Stimulated activated naive B cell treated with anti-CD40 and anti-IgM and Interleukin-4, amounts not matched to agents 10 μg/mL and 1 μg/mL and 100 μg/mL, for 72 hours (primary cell): ENCODE measurements around the gene CEP164.

ENCODE experiments used
- ATAC-seq, 2 donors: fragments of 150-1000 bp; cut with Tn5 transposase; replicated peaks; 2 replicates each; pipeline ENCODE4 v1.10.0; 2021; ENCODE audit warnings: moderate library complexity in 1 of 2
- DNase-seq: peaks from one replicate; pipeline ENCODE4 v3.0.0; 2021
- H3K27ac Mint-ChIP-seq: one replicate; pipeline ENCODE4 v1.8.0; 2022; ENCODE audit warnings: mild to moderate bottlenecking, mixed read lengths
- H3K27me3 Mint-ChIP-seq, 2 donors: one replicate each; pipeline ENCODE4 v1.8.0; 2022; ENCODE audit warnings: mixed read lengths in 2 of 2
- H3K36me3 Mint-ChIP-seq, 2 donors: one replicate each; pipeline ENCODE4 v1.8.0; 2022; ENCODE audit warnings: mixed read lengths in 2 of 2, mild to moderate bottlenecking in 1 of 2
- H3K4me1 Mint-ChIP-seq, 2 donors: one replicate each; pipeline ENCODE4 v1.8.0; 2022; ENCODE audit warnings: mixed read lengths in 2 of 2, mild to moderate bottlenecking in 1 of 2
- H3K4me3 Mint-ChIP-seq, 2 donors: one replicate each; pipeline ENCODE4 v1.8.0; 2022; ENCODE audit warnings: mild to moderate bottlenecking in 2 of 2, mixed read lengths in 2 of 2, moderate library complexity in 1 of 2
- H3K9me3 Mint-ChIP-seq, 2 donors: one replicate each; pipeline ENCODE4 v1.8.0; 2022; ENCODE audit warnings: mixed read lengths in 2 of 2, mild to moderate bottlenecking in 1 of 2

CEP164 gene

DNA sequence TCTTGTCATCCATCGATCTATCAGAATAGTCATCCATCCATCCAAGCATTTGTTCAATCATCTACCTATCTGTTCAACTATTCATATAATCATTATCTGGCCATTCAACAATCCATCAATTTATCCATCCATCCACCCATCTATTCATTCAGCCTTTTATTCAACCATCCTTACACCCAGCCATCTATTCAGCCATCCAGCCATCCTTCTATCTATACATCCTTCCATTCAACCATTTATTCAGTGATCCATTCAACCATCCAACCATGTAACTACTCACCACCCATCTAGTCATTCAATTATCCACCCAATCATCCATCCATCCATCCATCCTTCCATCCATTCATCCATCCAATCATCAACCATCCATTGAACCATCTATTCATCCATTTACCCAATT, 106.8 kb downstream of the CEP164 start:
- Mint-ChIP-seq H3K9me3 (no peaks in the 10 kb centered on the region), H3K27ac (no peak overlapping the region), H3K36me3 (peaks cover 0 to 14% of the 10 kb centered on the region in 2 donors), H3K27me3 (peaks cover 0 to 5% of the 10 kb centered on the region in 2 donors), H3K4me1 (no peaks in the 10 kb centered on the region), H3K4me3 (no peak overlapping the region)
- DNase-seq (no peak), ATAC-seq (no peak)

- Mint-ChIP-seq H3K4me1 (no peaks in the 10 kb centered on the region), H3K27ac (no peak overlapping the region), H3K27me3 (peaks cover 4 to 5% of the 10 kb centered on the region in 2 donors), H3K36me3 (peaks cover 0 to 14% of the 10 kb centered on the region in 2 donors), H3K9me3 (no peaks in the 10 kb centered on the region), H3K4me3 (no peak overlapping the region)
- no peak for DNase-seq
- ATAC-seq, result peak; percentile 71 to 78
These were observed 107.7 kb downstream of the CEP164 start for GRCh38 chr11:117435326-117435725.

DNA sequence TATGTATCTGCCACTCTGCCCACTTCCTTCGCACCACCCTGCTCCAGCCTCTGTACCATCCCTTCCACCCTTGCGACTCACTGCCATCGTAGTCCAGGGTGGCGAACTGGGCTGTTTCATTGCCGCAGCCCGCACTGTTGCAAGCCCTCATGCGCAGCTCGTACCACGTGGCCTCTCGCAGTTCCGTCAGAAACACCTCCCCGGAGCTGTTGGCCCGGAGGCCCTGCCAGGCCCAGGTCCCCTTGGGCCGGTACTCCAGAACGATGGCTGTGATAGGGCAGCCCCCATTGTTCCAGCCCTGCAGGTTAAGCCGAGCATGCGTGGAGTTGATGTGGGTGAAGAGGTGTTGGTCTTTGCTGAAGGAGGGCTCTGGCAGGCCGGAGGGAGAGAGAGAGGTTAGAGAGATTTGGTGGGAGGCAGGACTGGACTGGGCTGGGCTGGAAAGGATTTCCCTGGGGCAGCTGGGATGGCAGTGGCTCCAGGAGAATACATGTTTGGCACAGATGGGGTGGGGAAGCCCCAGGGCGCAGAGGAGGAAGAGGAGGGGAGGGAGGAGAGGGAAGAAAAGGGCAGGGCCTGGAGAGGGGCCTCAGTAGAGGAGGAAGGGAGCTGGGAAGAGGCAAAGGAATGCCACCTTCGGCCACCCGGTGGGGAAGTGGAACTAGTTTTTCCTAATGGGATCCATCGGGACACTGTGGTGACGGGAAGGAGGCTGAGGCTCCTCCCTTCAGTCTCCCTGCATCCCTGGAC, 109.6 kb downstream of the CEP164 start:
- DNase-seq (no peak), ATAC-seq (no peak)
- H3K27ac Mint-ChIP-seq, result no peak overlapping the region
- H3K27me3 Mint-ChIP-seq, result peaks cover 15 to 18% of the 10 kb centered on the region in 2 donors
- H3K4me3 Mint-ChIP-seq, result no peak overlapping the region
- H3K4me1 Mint-ChIP-seq, result no peaks in the 10 kb centered on the region
- no peaks in the 10 kb centered on the region for H3K9me3 Mint-ChIP-seq
- H3K36me3 Mint-ChIP-seq, result peaks cover 0 to 21% of the 10 kb centered on the region in 2 donors

DNA sequence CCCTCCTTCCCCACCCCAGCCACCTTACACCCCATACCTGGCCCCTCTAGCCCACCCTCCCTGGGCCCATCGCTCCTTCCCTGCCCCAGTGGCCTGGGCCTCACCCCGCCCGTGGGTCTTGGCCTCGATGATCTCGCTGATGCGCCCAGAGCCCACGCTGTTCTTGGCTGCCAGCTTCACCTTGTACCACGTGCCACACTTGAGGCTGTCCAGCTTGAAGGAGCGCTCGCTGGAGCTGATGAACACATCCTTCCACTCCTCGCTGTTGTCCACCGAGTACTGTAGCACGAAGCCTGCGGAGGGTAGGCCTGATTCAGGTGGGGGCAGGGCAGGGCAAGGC, 110.1 kb downstream of the CEP164 start:
- H3K9me3 Mint-ChIP-seq, result no peaks in the 10 kb centered on the region
- H3K4me1 Mint-ChIP-seq, result no peaks in the 10 kb centered on the region
- no peak overlapping the region for H3K4me3 Mint-ChIP-seq
- DNase-seq, result no peak
- no peak for ATAC-seq
- peaks cover 0 to 18% of the 10 kb centered on the region in 2 donors for H3K36me3 Mint-ChIP-seq
- H3K27ac Mint-ChIP-seq, result no peak overlapping the region
- H3K27me3 Mint-ChIP-seq, result peaks cover 18 to 21% of the 10 kb centered on the region in 2 donors

GRCh38 chr11:117438371-117439000, 110.8 kb downstream of the CEP164 start:
- H3K36me3 Mint-ChIP-seq, result peaks cover 0 to 14% of the 10 kb centered on the region in 2 donors
- no peak overlapping the region for H3K27ac Mint-ChIP-seq
- H3K9me3 Mint-ChIP-seq, result no peaks in the 10 kb centered on the region
- no peak for ATAC-seq
- H3K27me3 Mint-ChIP-seq, result peaks cover 22 to 26% of the 10 kb centered on the region in 2 donors
- no peaks in the 10 kb centered on the region for H3K4me1 Mint-ChIP-seq
- H3K4me3 Mint-ChIP-seq, result no peak overlapping the region
- DNase-seq, result no peak

- H3K27ac Mint-ChIP-seq, result no peak overlapping the region
These were observed 111.6 kb downstream of the CEP164 start for GRCh38 chr11:117439256-117439655.

GRCh38 chr11:117440258-117440657, 112.6 kb downstream of the CEP164 start:
- no peak for ATAC-seq
- H3K4me3 Mint-ChIP-seq, result no peak overlapping the region
- peaks cover 0 to 14% of the 10 kb centered on the region in 2 donors for H3K36me3 Mint-ChIP-seq
- H3K27me3 Mint-ChIP-seq, result peaks cover 29 to 34% of the 10 kb centered on the region in 2 donors
- no peaks in the 10 kb centered on the region for H3K9me3 Mint-ChIP-seq
- no peaks in the 10 kb centered on the region for H3K4me1 Mint-ChIP-seq
- DNase-seq, result no peak
- H3K27ac Mint-ChIP-seq, result no peak overlapping the region

More at GRCh38 chr11:117439256-117439655, 111.6 kb downstream of the CEP164 start:
- DNase-seq (no peak), ATAC-seq (no peak)
- peaks cover 29 to 33% of the 10 kb centered on the region in 2 donors for H3K27me3 Mint-ChIP-seq
- no peaks in the 10 kb centered on the region for H3K9me3 Mint-ChIP-seq
- no peaks in the 10 kb centered on the region for H3K4me1 Mint-ChIP-seq
- H3K4me3 Mint-ChIP-seq, result no peak overlapping the region
- H3K36me3 Mint-ChIP-seq, result peaks cover 0 to 14% of the 10 kb centered on the region in 2 donors

DNA sequence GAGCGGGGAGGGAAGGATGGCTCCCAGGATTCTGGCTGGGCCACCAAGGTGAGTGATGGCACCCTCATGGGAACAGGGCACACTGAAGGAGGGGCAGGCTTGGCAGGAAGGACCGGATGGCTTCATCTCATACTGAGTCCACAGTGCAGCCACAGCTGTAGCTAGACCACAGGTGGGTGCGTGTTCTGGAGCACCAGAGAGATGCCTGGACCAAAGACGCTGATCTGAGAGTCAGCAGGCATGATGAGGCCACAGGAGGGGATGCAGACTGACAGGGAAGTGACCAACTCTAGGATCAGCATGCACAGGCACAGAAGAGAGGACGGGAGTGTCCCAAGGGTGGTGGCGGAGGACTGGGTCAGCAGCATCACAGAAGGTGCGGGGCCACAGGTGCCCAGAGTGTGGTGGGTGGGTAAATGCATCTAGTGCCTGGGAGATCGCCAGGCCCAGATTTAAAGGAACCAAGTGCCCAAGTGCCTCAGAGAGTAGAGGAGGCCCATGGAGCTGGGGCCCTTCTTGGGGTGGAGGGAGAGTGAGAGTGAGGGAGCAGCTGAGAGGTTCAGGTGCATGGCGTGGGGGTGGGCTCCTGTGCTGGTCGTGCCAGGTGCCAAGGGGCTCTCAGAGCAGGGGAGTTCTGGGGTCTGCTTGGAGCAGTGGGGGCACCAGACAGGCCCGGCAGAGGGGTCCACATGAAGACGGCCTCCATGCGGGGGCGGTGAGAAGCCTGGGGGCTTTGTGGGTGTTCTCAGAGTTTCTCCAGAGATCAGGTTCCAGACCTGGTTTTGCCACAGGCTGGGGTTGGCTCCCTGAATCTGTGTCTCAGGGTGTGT, 113.7 kb downstream of the CEP164 start:
- peaks cover 29 to 34% of the 10 kb centered on the region in 2 donors for H3K27me3 Mint-ChIP-seq
- no peak for ATAC-seq
- H3K27ac Mint-ChIP-seq, result no peak overlapping the region

GRCh38 chr11:117442049-117442868, 114.6 kb downstream of the CEP164 start:
- peaks cover 24 to 34% of the 10 kb centered on the region in 2 donors for H3K27me3 Mint-ChIP-seq
- no peak for DNase-seq
- no peak overlapping the region for H3K4me3 Mint-ChIP-seq
- no peak overlapping the region for H3K27ac Mint-ChIP-seq
- peaks cover 0 to 9% of the 10 kb centered on the region in 2 donors for H3K36me3 Mint-ChIP-seq
- ATAC-seq, result no peak
- no peaks in the 10 kb centered on the region for H3K4me1 Mint-ChIP-seq
- H3K9me3 Mint-ChIP-seq, result peaks cover 0 to 1% of the 10 kb centered on the region in 2 donors

More for the DNA sequence above, 113.7 kb downstream of the CEP164 start:
- no peak for DNase-seq
- H3K36me3 Mint-ChIP-seq, result peaks cover 0 to 14% of the 10 kb centered on the region in 2 donors
- H3K4me3 Mint-ChIP-seq, result no peak overlapping the region
- H3K9me3 Mint-ChIP-seq, result peaks cover 0 to 1% of the 10 kb centered on the region in 2 donors
- no peaks in the 10 kb centered on the region for H3K4me1 Mint-ChIP-seq

- no peak for ATAC-seq
- Mint-ChIP-seq H3K27ac (no peak overlapping the region), H3K4me3 (no peak overlapping the region), H3K36me3 (peaks cover 0 to 12% of the 10 kb centered on the region in 2 donors), H3K4me1 (no peaks in the 10 kb centered on the region), H3K9me3 (peaks cover 0 to 1% of the 10 kb centered on the region in 2 donors), H3K27me3 (peaks cover 24 to 38% of the 10 kb centered on the region in 2 donors)
- DNase-seq, result no peak
These were observed 115.2 kb downstream of the CEP164 start for GRCh38 chr11:117442869-117443239.

DNA sequence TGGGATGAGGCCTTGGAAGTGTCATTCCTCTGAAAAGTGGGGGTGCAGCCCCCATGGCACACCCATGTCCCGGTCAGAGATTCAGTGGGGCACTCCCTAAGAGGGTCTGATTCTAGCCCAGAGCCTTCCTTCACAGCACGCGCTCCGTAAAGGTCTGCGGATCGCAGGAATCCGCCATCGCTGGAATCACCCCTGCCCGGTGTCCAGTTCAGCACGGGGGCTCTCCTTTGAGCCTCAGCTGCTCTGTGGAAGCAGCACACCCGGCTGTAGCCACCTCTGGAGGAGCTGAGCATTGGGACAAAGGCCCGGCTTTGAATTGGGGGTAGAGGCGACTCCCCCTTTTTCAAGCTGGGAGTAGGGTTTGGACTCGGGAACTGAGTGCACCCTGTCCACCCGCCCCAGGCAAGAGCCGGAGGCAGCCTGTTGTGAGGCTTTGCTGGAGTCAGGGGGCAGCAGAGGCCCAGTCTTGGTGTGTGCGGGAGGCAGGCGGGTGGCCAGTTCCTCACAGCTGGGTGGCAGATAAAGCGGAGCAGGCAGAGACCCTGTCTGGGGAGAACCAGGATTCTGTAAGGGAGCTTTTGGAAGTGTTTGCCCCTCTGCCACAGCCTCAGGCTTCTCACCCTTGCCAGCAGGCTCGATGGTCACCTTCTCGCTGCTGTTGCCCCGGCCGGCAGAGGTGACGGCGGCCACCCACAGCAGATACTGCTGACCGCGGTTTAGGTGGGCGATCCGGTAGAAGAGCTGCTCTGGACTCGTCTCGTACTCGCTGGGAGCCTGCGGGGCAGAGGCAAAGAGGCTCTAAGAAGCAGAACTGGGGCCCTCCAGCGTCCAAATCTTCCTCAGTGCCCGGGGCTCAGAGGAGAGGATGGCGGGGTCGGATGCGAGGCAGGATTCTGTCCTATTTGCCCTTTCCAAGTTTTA, 115.9 kb downstream of the CEP164 start:
- ATAC-seq (peak; percentile 61 to 69), DNase-seq (no peak)
- Mint-ChIP-seq H3K27me3 (peaks cover 24 to 43% of the 10 kb centered on the region in 2 donors), H3K4me1 (no peaks in the 10 kb centered on the region), H3K27ac (no peak overlapping the region), H3K9me3 (peaks cover 0 to 4% of the 10 kb centered on the region in 2 donors), H3K36me3 (peaks cover 0 to 13% of the 10 kb centered on the region in 2 donors), H3K4me3 (no peak overlapping the region)

DNA sequence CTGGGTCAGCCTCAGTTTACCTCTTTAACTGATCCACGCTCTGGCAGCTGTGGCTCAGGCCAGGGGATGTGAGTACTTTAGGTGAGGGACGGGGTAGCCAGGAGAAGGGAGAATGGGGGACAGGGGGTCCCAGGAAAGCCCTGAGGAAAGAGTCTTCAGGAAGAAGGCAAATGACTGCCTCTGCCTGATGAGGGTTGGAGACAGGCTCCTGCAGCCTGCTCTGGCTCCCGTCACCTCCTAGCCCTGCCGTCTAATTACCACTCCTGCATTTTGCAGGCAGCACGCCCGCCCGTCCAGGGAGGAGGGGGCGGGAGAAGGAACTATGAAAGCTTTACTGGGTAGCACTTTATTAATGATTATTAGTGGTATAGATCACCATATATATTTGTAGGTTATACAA, 116.6 kb downstream of the CEP164 start:
- Mint-ChIP-seq H3K27ac (no peak overlapping the region), H3K4me1 (no peaks in the 10 kb centered on the region), H3K27me3 (peaks cover 24 to 43% of the 10 kb centered on the region in 2 donors), H3K36me3 (peaks cover 0 to 18% of the 10 kb centered on the region in 2 donors), H3K4me3 (no peak overlapping the region), H3K9me3 (peaks cover 0 to 4% of the 10 kb centered on the region in 2 donors)
- no peak for ATAC-seq
- DNase-seq, result no peak
